ENCODE results near the gene FUT6.

FUT6 gene

GRCh38 chr19:5829567-5830310, 9.8 kb downstream of the FUT6 start:
- Histone ChIP-seq H3K4me3 (no peak overlapping the region), H3K27ac (no peak overlapping the region)

DNA sequence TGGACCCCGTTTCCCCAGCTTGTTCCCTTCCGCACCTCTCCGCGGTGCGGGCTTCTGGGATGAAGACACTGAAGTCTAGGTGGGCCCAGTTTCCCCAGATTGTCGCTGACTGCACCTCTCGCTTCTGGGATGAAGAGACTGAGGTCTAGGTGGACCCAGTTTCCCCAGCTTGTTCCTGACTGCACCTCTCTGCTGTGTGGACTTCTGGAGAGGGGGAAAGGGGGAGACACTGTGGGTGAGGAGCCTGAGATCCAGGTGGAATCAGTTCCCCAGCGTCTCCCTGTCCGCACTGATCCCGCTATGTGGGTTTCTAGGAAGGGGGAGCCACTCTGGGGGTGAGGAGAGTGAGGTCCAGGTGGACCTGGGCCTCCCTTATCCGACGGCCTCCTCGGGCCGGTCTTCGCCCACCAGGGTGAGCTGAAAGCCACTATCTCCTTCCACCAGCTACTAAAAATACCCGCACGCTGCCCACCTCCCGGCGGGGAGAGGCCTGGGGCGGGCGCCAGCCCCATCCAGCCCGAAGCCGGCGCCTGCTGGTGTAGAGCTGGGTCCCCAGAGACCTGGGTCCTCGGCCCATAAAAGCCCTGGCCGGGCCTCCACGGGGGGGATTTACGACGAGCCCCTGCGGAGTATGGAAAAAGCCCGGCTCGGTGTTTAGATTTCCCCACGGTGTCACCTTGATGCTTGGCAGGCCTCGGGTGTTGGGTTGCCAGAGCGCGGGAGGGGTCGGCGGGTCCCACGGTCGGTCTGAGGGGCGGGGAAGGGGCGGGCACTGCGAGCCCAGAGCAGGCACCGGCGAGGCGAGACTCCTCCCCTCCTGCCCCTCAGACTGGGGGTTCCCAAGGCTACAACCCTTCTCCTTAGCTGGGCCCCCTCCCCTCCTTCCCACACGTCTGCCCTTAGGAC, 10.6 kb downstream of the FUT6 start:
- Histone ChIP-seq H3K4me3 (peak overlapping the region; percentile 31 to 62 (median 45)), H3K27ac (peak overlapping the region; percentile 17 to 93 (median 78))

GRCh38 chr19:5827891-5828660, 11.4 kb downstream of the FUT6 start:
- H3K4me3 ChIP-seq: peak overlapping the region; percentile 31 to 62 (median 45)
- H3K27ac ChIP-seq: peak overlapping the region; percentile 17 to 93 (median 78)

GRCh38 chr19:5827342-5827890, 12.1 kb downstream of the FUT6 start:
- peak overlapping the region in 8 of 21 experiments; percentile 75 to 93 (median 86) for H3K27ac ChIP-seq
- peak overlapping the region in 6 of 7 experiments; percentile 31 to 62 (median 48) for H3K4me3 ChIP-seq

DNA sequence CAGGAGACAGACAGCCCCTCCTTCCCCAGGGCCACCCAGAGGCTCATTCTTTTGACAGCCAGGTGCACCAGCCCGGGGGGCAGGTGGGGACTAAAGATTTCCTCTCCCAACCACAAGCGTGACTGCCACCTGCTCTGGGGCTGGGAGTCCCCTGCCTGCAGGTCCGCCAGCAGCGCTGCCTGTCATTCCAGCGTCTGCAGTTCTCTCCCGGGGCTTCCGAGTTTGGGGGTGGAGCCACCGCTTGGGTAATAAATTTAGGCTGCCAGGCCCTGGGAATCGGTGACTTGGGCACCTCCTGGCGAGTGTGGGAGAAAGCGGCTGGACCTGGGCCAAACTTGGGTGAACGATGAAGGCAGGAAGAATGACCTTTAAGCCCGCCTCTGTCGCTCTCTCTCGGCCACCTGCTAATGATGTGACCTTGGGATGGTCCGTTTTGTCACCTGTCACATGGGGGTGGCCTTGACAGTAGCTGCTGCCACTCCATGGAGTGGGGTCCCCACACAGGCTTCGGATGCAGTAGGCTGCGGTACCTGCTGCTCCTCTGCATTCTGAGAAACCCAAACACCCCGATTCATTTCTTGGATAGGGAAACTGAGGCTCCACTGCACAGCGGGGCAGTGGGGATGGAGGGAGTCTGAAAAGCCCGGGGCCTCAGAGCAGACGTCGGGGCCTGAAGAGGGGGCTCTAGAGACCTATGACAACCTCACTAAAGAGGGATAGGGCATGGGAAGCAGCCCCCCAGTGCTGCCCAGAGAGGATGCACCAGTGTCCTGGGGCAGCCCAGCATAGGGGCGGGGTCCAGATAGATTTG, 12.8 kb downstream of the FUT6 start:
- Histone ChIP-seq H3K4me3 (peak overlapping the region in 1 of 7 experiments; percentile 31), H3K27ac (no peak overlapping the region)

- Histone ChIP-seq H3K4me3 (no peak overlapping the region), H3K27ac (peak overlapping the region in 1 of 21 experiments; percentile 76)
These were observed 14.3 kb downstream of the FUT6 start for GRCh38 chr19:5825178-5825577.

GRCh38 chr19:5824751-5825150, 14.8 kb downstream of the FUT6 start:
- H3K27ac ChIP-seq: no peak overlapping the region
- H3K4me3 ChIP-seq: no peak overlapping the region

GRCh38 chr19:5823579-5824281, 15.8 kb downstream of the FUT6 start:
- no peak overlapping the region for H3K27ac ChIP-seq
- H3K4me3 ChIP-seq: no peak overlapping the region

GRCh38 chr19:5822181-5822844, 17.2 kb downstream of the FUT6 start:
- Histone ChIP-seq H3K27ac (no peak overlapping the region), H3K4me3 (no peak overlapping the region)

DNA sequence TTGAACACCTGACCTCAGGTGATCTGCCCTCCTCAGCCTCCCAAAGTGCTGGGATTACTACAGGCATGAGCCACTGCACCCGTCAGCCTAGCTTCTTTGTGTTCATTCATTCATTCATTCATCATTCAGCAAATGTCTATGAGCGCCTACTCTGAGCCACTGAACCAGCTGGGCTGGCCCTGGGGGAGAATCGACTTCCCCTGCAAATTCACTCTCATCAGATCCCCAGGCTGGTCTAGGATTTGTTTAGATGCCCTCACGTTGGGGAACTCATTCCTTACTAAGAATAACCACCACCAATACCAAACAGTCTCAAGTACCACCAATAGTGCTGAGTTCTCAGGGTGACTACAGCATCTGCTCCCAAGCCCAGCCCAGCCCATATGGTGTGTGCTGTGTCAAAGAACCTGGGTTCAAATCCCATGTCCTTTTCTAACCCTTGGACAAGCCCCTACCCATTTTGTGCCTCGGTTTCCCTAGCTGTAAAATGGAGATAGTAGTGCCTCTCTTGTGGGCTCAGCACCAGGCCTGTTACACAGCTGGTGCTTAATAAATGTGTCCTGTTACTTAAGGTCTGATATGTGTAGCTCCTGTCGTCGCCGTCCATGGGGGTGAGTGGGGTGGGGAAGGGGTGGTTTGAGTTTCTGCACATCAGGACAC, 17.9 kb downstream of the FUT6 start:
- Histone ChIP-seq H3K27ac (no peak overlapping the region), H3K4me3 (no peak overlapping the region)

DNA sequence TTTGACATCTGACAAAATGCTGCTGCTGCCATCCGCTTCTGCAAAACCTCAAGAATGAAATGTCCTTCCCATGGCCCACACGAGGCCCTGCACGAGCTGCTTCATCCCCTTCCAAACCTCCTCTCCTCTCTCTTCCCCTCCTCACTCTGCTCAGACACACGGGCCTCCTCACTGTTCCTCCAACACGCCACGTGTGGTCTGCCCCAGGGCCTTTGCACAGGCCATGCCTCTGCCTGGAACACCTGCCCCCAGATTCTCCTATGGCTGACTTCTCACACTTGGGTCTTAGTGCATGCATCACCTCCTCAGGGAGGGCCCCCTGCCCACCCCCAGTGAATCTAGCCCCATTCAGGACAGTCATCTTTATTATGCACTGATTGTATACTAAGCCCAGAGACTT, 18.7 kb downstream of the FUT6 start:
- no peak overlapping the region for H3K27ac ChIP-seq
- H3K4me3 ChIP-seq: no peak overlapping the region

- Histone ChIP-seq H3K4me3 (no peak overlapping the region), H3K27ac (no peak overlapping the region)
These were observed 20.9 kb downstream of the FUT6 start for GRCh38 chr19:5818594-5818993.

DNA sequence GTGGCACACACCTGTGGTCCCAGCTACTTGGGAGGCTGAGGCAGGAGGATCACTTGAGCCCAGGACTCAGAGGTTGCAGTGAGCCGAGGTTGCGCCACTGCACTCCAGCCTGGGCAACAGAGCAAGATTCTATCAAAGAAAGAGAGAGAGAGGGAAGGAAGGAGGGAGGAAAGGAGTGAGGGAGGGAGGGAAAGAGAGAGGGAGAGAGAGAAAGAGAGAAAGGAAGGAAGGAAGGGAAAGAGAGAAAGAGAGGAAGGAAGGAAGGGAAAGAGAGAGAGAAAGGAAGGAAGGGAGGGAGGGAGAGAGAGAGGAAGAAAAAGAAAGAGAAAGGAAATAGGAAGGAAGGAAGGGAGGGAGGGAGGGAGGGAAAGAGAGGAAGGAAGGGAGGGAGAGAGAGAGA, 22.3 kb downstream of the FUT6 start:
- H3K27ac ChIP-seq: no peak overlapping the region
- H3K4me3 ChIP-seq: no peak overlapping the region

DNA sequence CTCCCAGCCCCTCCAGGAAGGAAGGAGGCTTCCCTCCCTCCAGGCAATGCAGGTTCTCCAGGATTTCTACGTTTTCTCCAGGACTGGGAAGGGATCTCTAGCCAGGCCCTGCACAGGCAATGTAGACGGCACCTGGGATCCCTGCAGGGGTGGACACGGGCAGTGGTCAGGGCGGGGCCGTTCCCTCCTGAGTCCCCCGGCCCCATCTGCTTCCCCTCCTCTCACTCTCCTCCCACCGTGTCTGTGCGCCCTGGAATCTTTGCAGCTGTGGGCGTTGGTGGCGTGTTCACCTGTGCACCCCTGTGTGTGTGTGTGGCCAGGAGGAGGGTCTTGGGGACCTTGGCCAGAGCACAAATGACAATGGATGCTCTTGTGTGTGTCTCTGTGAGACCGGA, 24.7 kb downstream of the FUT6 start:
- H3K4me3 ChIP-seq: no peak overlapping the region
- H3K27ac ChIP-seq: peak overlapping the region in 8 of 21 experiments; percentile 1 to 70 (median 48)

- H3K27ac ChIP-seq: peak overlapping the region in 7 of 21 experiments; percentile 1 to 70 (median 59)
These were observed 25.2 kb downstream of the FUT6 start for GRCh38 chr19:5814123-5814851.

DNA sequence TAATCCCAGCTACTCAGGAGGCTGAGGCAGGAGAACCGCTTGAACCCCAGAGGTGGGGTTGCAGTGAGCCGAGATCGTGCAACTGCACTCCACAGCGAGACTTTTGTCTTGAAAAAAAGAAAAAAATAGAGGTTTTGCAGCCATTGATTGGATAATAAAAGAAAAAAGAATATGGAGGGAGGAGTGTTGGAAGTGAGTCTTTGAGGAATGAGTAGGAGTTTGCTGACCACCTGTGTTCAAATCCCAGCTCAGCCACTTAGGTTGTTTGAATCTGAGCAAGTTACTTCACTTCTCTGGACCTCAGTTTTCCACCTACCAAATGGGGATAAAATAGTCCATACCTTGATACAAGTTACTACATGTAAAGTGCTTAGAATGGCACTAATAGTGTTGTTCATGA, 28.4 kb downstream of the FUT6 start:
- no peak overlapping the region for H3K27ac ChIP-seq
- no peak overlapping the region for H3K4me3 ChIP-seq

More at GRCh38 chr19:5814123-5814851, 25.2 kb downstream of the FUT6 start:
- H3K4me3 ChIP-seq: no peak overlapping the region

GRCh38 chr19:5809469-5809868, 30.0 kb downstream of the FUT6 start:
- no peak overlapping the region for H3K27ac ChIP-seq
- H3K4me3 ChIP-seq: no peak overlapping the region
